Natural killer cell (primary cell): ENCODE data around the gene ELOB. TPM values are rescaled to one million over a fixed set of nuclear protein-coding genes. Genes with fewer than 3 reads are reported as not detected.

Experiments
- ATAC-seq, 3 donors: fragments of 150-1000 bp in 2 of 3; fragments of 200-7000 bp in 1 of 3; cut with Tn5 transposase; 1 replicate in 1 of 3; 2 replicates in 2 of 3; pipeline ENCODE4 v1.10.0; 2021; ENCODE audit warnings: mild to moderate bottlenecking in 2 of 3, moderate library complexity in 2 of 3
- DNase-seq, 2 donors: peaks; one replicate each; pipeline versions ENCODE4 v3.0.0 to v3.0.0-alpha.2; 2013 to 2021; ENCODE audit warnings: mixed read lengths in 1 of 2
- H3K27ac ChIP-seq: one replicate; pipeline ENCODE4 v1.5.1; 2013; ENCODE audit warnings: mild to moderate bottlenecking, low read length
- H3K27me3 ChIP-seq: one replicate; pipeline ENCODE4 v1.6.1; 2013; ENCODE audit warnings: low read length; ENCODE audit not compliant: control insufficient read depth, insufficient read depth
- H3K36me3 ChIP-seq: one replicate; pipeline ENCODE4 v1.6.1; 2013; ENCODE audit warnings: low read length; ENCODE audit not compliant: control insufficient read depth, insufficient read depth
- H3K4me1 ChIP-seq: one replicate; pipeline ENCODE4 v1.6.1; 2013; ENCODE audit warnings: low read length; ENCODE audit not compliant: control insufficient read depth, insufficient read depth
- H3K4me3 ChIP-seq: one replicate; pipeline ENCODE4 v1.5.1; 2013; ENCODE audit warnings: low read length
- H3K9me3 ChIP-seq: one replicate; pipeline ENCODE4 v1.6.1; 2013; ENCODE audit warnings: low read length; ENCODE audit not compliant: control insufficient read depth, insufficient read depth
- H3K27ac Mint-ChIP-seq, 2 donors: one replicate each; pipeline ENCODE4 v1.8.0; 2022; ENCODE audit warnings: mild to moderate bottlenecking in 2 of 2, mixed read lengths in 2 of 2, moderate library complexity in 1 of 2
- H3K27me3 Mint-ChIP-seq, 2 donors: one replicate each; pipeline ENCODE4 v1.8.0; 2022; ENCODE audit warnings: low read depth in 2 of 2, mixed read lengths in 2 of 2
- H3K36me3 Mint-ChIP-seq: one replicate; pipeline ENCODE4 v1.8.0; 2022; ENCODE audit warnings: mixed read lengths
- H3K4me1 Mint-ChIP-seq, 2 donors: one replicate each; pipeline ENCODE4 v1.8.0; 2022; ENCODE audit warnings: mixed read lengths in 2 of 2
- H3K4me3 Mint-ChIP-seq: one replicate; pipeline ENCODE4 v1.8.0; 2022; ENCODE audit warnings: mild to moderate bottlenecking, moderate library complexity, mixed read lengths
- H3K9me3 Mint-ChIP-seq, 2 donors: one replicate each; pipeline ENCODE4 v1.8.0; 2022; ENCODE audit warnings: mixed read lengths in 2 of 2
- CTCF ChIP-seq: fragments of 200-600 bp; IDR thresholded peaks from one replicate; pipeline ENCODE4 v1.8.0; 2022; ENCODE audit warnings: antibody characterized with exemption
- WGBS: methylation state at CpG from one replicate; pipeline ENCODE4 v1.1.7; 2013; ENCODE audit warnings: missing lambda C conversion rate; ENCODE audit not compliant: insufficient coverage; 5-methylcytosine and 5-hydroxymethylcytosine counted together
- intact Hi-C: fragments of 100-400 bp; cut with micrococcal nuclease; formaldehyde crosslinking; loops from one replicate; pipeline ENCODE4 v1.14.2; 2022
- total RNA-seq, 4 donors: library from RNA; stranded (reverse); fragments of 120-200 nt in 1 of 4; gene quantifications; one replicate each; pipeline versions ENCODE4 v1.2.3 to v1.2.4, GENCODE V29; 2013 to 2022

The ELOB gene
- total RNA-seq, 3 donors from 2014 or later (not counting 1 experiment from before 2014, with no cell fraction given): 146 to 207 (median 161) TPM

DNA sequence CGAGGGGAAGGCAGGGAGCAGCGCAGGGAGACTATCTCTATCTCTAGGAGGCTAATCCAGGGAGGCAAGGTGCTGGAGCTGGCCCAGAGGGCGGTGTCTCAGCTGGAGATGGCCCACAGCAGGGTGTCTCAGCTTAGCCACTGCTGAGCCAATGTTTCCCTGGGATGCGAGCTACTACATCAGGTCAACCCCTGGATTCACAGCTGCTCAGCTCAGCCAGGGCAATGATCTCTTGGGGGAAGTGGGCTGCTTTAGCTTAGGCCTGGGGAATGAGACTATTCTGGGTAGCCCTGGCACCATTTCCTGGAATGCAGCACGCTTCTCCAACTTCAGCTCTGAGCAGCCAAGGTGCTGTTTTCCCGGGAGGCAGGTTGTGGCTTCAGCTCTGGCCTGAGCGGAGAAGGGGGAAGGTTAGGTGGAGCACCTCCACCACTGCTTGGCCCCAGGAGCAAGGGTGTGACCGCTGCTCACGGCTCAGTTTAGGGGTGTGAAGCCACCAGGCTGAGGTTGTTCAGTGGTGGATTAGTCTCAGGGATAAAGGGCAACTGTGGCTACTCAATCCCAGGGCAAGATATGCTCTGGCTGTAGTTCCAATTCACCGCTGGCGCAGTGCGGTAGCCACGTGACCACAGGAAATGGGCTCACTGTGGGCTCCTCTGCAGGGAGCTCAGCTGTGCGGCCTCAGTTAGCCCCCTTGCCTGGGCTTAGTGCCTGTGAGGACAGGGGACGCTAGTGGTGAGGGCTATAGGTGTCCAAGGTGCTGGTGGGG lies 34.8 kb upstream of the ELOB start:
- no peaks in the 10 kb centered on the region for H3K9me3 Mint-ChIP-seq
- no peak for DNase-seq
- WGBS: 63% methylated on average over 15 of the region's 15 CpGs
- H3K4me1 ChIP-seq: peaks cover 11% of the 10 kb centered on the region
- H3K4me3 Mint-ChIP-seq: no peak overlapping the region
- no peak overlapping the region for H3K27ac ChIP-seq
- no peaks in the 10 kb centered on the region for H3K4me1 Mint-ChIP-seq
- no peaks in the 10 kb centered on the region for H3K9me3 ChIP-seq
- peaks cover 0 to 7% of the 10 kb centered on the region in 2 donors for H3K27me3 Mint-ChIP-seq
- H3K4me3 ChIP-seq: no peak overlapping the region
- no peak for TF ChIP-seq CTCF
- no peak overlapping the region for H3K27ac Mint-ChIP-seq
- intact Hi-C loops: no loop called here
- H3K36me3 ChIP-seq: no peaks in the 10 kb centered on the region
- no peaks in the 10 kb centered on the region for H3K27me3 ChIP-seq
- no peaks in the 10 kb centered on the region for H3K36me3 Mint-ChIP-seq
- peak in 1 of 3 donors; percentile 40 for ATAC-seq

- no peaks in the 10 kb centered on the region for H3K27me3 ChIP-seq
- intact Hi-C loops: no loop called here
- no peak for DNase-seq
- H3K9me3 Mint-ChIP-seq: no peaks in the 10 kb centered on the region
- peaks cover 9% of the 10 kb centered on the region for H3K4me1 ChIP-seq
- 74% methylated on average over 6 of the region's 6 CpGs for WGBS
- H3K4me3 Mint-ChIP-seq: no peak overlapping the region
- H3K27ac ChIP-seq: no peak overlapping the region
- no peak for ATAC-seq
- no peak overlapping the region for H3K27ac Mint-ChIP-seq
- no peaks in the 10 kb centered on the region for H3K36me3 Mint-ChIP-seq
- no peak overlapping the region for H3K4me3 ChIP-seq
- H3K9me3 ChIP-seq: no peaks in the 10 kb centered on the region
- no peak for TF ChIP-seq CTCF
- H3K27me3 Mint-ChIP-seq: peaks cover 0 to 10% of the 10 kb centered on the region in 2 donors
- H3K36me3 ChIP-seq: no peaks in the 10 kb centered on the region
- no peaks in the 10 kb centered on the region for H3K4me1 Mint-ChIP-seq
Observed at GRCh38 chr16:2810651-2811050, 33.6 kb upstream of the ELOB start.

DNA sequence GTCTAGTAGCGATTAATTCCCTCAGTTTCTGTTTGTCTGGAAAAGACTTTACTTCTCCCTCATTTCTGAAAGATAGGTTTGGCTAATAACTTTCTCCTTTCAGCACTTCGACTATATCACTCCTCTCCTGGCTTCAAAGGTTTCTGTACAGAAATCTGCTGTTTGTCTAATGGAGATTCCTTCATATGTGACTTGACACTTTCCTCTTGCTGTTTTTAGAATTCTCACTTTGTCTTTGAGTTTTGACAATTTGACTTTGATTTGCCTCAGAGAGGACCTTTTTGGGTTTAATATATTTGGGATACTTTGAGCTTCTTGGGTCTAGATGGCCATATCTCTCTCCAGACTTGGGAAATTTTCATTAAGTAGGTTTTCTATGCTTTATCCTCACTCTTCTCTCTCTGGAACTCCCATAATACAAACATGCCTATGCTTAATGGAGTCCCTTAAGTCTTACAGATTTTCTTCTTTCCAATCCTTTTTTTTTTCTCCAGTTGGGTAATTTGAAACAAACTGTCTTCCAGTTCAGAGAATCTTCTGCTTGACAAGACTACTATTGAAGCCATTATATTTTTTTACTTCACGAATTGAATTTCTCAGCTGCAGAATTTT lies 32.2 kb upstream of the ELOB start:
- Histone ChIP-seq H3K9me3 (peaks cover 2% of the 10 kb centered on the region), H3K4me1 (peaks cover 9% of the 10 kb centered on the region), H3K27ac (no peak overlapping the region), H3K4me3 (no peak overlapping the region), H3K27me3 (no peaks in the 10 kb centered on the region), H3K36me3 (no peaks in the 10 kb centered on the region)
- Mint-ChIP-seq H3K4me1 (no peaks in the 10 kb centered on the region), H3K9me3 (no peaks in the 10 kb centered on the region), H3K4me3 (no peak overlapping the region), H3K36me3 (no peaks in the 10 kb centered on the region), H3K27ac (no peak overlapping the region), H3K27me3 (peaks cover 0 to 15% of the 10 kb centered on the region in 2 donors)
- intact Hi-C loops: no loop called here
- 100% methylated on average over 1 of the region's 3 CpGs for WGBS
- ATAC-seq: no peak
- DNase-seq: no peak
- no peak for TF ChIP-seq CTCF
